Cerebellar nuclear complex (tissue), 1 donor: ENCODE results near the gene POLR2J2.
"Not testable (repeated sequence)": the region's sequence is repeated elsewhere in the genome, so short reads cannot be mapped to it uniquely, and the experiment has no call there.

ENCODE experiments used
- DNase-seq, 2 experiments: peaks; one replicate each; lab custom pipeline; 2025; lab: John Stamatoyannopoulos, UW

The POLR2J2 gene

DNA sequence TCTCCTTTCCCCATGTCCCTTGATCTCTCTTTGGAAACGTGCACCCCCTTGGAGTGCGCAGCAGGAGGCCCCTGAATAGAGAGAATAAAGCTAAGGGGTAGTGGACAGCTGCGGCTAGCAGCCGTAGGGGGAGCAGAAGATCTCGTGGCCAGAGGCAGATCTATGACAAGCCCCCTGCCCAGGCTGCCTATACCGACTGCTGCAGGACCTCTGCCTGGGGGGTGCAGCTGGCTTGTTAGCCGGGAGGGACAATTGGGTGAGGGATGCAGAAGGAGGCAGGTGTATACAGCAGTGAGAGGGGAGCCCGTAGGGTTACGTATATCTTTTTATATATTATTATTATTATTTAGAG is 469 bp upstream of the POLR2J2 start:
- not testable (repeated sequence) for DNase-seq

DNA sequence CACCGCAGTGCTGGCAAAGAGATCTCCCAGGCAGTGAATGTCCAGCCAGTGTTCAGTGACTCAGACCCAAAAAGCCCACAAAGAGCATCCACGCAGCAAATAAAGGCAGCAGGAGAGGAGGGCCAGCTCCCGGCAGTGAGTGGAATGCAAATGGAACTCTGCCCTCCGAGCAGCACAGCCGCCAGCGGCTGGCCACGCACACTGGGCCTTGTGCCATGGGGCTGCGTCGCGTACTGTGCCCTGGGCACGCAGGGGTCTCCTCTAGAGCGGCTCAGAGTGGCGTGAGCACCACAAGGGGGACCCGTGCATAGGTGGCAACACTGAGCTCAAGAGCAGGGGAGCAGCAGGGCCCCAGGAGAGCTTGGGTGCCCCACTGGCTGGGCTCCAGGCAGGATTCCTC is 3.9 kb downstream of the POLR2J2 start:
- DNase-seq = not testable (repeated sequence)

DNA sequence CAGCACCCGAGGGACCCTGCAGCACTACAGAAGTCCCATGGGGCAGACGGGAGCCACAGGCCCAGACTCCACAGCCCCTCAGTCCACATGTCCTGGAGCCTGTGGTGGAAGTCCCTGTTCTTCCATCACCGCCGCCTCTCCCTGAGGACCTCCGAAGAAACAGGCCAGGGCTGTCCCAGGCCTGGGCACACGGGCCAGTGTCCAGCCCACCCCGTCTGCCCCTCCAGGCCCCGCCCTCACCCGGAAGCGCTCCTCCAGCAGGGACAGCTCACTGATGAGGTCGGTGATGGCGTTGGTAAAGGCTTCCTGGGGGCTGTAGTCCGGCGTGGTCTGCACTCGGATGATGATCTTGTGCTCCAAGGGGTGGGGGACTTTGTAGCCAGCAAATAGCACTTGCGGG is 4.6 kb downstream of the POLR2J2 start:
- DNase-seq = not testable (repeated sequence)

DNA sequence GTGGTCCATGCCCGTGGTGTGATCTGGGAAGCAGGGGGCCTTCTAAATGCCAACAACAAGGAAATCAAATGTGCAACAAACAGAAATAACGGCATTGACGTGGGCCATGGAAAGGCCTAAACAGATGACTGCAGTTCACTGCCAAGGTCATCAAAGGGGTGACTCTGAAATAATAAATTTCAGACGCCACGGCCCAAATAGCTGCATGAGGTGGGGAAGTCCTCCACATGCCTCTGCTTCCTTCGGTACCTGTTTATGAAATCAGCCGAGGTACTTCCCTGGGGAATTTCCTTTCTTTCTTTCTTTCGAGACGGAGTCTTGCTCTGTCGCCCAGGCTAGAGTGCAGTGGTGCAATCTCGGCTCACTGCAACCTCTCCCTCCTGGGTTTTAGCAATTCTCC is 6.7 kb downstream of the POLR2J2 start:
- not testable (repeated sequence) for DNase-seq

DNA sequence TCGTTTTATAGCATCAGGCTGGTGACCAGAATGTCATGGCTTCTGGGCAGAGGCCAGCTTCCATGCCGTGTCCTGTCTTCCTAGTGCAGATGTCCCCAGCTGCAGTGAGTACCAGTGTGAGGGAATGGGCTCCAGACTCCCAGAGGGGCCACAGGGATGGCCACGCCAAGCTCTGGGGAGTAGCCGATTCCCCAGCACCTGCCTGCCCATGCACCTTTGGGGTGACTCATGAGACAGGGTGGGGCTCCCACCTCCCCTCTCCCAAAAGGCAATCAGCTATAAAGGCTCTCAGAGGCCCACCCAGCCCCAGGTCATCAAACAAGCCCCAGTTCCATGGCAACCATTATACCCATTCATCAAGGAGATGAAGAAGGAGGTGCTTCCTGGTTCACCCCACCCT is 21.5 kb downstream of the POLR2J2 start, which contains the start of gene SPDYE2B:
Gene SPDYE2B, plus strand, starts transcription at position 396 of the 400 bp plus-strand sequence. CDS start 2,030 bp downstream, outside the sequence.
- not testable (repeated sequence) for DNase-seq

DNA sequence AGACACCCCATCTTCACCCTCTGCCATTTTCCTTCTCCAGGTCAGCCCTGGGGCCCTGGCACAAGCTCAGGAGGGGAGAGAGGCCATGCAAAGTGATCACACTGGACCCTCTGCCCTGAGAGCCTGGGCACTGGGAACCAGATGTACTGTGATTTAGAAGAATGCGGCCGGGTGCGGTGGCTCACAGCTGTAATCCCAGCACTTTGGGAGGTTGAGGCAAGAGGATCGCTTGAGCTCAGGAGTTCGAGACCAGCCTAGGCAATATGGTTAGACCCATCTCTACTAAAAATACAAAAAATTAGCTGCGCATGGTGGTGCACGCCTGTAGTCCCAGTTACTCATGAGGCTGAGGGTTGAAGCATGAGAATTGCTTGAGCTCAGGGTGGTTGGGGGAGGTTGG is 23.6 kb downstream of the POLR2J2 start:
- not testable (repeated sequence) for DNase-seq

DNA sequence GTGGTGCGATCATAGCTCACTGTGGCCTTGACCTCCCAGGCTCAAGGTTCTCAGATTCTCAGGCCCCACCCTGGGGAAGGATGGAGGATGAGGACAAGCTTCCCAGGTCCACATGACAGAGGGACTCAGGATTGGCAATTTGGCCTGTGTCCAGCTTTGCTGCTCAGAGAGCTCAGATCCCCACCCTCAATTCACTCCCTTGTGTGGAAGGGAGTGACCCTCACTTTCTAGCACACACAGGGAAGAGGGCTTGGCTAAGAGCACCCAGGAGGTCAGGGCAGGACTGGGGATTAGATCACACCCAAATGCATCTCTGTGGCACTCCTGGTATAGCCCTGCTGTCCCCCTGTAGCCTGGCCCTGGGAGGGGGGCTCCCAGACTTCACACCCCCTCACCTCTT is 28.1 kb downstream of the POLR2J2 start:
- not testable (repeated sequence) for DNase-seq

DNA sequence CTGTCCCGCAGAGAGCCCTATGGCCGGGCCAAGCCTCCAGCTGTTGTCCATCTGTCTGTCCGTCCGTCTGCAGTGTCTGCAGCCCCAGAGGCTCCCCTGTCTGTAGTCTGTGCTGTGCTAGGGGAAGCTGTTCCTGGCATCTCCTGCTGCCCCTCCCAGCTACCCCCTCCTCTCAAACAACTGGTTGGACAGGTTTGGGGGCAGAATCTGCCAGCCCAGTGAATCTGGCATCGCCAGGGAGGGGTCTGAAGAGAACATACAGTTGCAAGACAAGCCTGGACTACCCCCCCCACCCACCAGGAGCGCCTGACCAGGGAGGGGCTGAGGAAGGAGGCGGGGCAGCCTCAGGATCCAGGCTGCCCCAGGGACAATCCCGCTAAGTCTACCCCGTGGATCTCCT is 28.8 kb downstream of the POLR2J2 start, which contains the start of gene UPK3BL1:
Gene UPK3BL1, minus strand, starts transcription at position 101 of the 400 bp plus-strand sequence. Its CDS starts 50 bp downstream, at position 51.
- DNase-seq = not testable (repeated sequence)

DNA sequence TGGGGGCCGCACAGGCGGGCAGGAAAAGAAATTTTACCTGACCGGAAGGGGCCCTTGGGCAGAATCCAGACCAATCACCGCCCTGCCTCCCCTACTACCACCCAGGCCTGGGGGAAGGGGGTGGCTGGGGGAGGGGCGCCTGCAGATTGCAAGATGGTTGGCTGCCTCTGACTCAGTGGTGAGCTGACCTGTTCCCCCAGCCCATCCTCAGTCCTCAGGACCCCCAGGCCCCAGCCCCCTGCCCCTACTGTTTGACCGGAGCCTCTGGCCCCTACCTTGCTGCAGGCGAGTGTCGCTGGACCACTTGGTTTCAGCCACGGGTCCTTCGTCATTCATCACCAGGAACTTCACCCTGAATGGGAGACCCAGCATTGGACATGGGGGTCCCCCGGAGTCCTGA is 32.6 kb downstream of the POLR2J2 start:
- not testable (repeated sequence) for DNase-seq

DNA sequence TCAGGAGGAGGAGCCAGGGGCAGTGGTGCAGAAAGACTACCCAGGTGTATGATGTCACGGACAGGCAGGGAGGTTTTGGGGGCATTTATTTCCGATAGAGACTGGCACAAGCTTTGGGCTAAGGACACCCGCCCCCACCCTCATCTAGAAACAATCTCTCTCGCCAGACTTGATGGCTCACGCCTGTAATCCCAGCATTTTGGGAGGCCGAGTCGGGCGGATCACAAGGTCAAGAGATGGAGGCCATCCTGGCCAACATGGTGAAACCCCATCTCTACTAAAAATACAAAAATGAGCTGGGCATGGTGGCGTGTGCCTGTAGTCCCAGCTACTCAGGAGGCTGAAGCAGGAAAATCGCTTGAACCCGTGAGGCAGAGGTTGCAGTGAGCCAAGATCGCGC is 34.5 kb downstream of the POLR2J2 start:
- not testable (repeated sequence) for DNase-seq

DNA sequence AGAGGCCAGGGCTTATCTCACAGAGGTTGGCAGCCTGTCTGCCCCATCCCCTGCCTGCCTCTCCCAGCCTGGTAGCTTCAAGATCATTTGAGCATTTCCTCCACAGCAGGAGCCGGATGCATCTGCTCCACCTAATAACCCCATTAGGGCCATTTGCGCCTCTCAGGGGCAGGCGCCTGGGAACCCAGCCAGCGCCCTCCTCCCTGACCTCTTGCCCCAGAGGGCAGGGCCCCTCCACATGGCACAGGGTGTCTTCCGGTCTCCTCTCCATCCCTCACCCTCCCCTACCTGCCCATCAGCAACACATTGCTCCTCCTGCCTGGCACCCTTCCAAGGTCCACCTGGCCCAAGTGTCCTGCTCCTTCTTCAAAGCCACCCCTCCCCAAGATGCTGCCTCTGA is 36.1 kb downstream of the POLR2J2 start:
- not testable (repeated sequence) for DNase-seq

DNA sequence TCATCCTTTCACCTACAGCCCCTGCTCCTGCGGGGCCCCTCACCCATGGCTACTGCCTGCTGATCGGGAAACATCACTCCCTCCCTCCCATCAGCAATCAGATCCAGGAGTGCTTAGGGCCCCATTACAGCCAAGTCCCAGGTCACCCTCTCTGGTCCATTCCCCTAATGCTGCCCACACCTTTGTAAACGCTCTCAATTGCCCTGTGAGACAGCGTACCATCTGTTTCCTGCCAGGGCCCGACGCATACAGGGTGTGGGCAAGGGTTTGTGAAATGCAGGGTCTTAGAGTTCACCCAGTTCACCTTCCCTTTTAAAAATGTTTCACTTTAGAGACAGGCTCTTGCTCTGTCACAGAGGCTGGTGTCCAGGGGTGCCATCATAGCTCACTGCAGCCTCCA is 37.2 kb downstream of the POLR2J2 start:
- not testable (repeated sequence) for DNase-seq

DNA sequence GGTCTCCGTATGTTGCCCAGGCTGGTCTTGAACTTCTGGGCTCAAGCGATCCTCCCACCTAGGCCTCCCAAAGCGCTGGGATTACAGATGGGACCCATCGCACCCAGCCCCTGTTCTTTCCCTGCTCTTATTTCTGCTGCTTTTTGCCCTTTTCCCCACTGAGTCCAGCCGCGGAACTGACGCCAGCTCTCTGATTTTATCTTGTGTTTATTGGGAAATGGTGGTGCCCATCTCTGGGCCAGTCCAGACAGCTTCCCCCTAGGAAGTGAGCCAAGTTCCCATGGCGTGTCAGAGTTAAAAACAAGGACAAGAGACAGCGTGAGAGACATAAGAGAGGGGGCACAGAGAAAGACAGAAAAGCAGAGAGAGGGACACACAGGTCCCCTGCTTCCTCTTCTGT is 40.8 kb downstream of the POLR2J2 start:
- DNase-seq = not testable (repeated sequence)

DNA sequence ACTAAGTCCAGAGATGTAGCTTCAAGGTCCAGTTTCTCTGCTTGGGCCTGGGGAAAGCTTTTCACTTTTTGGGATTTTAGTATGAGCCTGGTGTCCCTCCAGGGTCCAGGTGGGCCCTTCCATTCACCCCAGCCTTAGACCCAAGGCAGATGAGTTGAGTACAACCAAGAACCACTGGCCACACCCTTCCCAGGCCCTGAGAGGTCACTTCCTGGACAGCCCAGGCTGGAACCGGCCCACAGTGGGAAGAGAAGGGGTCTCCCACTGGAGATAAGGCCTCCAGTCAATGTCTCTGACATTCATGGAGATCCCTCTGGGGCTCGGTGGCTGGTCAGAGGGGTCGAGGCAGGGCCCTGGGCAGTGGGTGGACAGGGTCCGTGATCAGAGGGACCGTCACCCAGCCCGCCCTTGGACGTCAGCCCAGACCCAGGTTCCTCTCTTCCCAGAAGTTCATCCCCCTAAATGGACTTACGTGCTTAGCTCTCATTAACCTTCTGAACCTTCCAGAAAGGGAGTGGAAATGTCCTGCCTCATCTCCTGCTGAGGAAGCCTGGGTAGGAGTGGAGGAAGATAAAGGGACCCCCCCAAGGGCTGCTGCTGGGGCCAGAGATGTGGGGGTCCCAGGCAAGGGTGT is 44.1 kb downstream of the POLR2J2 start:
- DNase-seq = not testable (repeated sequence)

DNA sequence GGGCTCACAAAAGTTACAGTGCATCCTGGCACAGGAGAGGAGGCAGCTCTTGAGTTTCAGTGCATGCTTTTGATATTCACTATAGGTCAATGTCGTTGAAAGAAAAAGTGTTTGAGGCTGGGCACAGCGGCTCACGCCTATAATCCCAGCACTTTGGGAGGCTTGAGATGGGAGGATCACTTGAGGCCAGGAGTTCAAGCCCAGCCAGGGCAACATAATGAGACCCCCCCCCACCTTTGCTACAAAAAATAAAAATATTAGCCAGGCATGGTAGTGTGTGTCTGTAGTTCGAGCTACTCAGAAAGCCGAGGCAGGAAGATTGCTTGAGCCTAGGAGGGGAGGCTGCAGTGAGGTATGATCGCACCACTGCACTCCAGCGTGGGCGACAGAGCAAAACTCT is 53.3 kb downstream of the POLR2J2 start:
- DNase-seq = not testable (repeated sequence)

DNA sequence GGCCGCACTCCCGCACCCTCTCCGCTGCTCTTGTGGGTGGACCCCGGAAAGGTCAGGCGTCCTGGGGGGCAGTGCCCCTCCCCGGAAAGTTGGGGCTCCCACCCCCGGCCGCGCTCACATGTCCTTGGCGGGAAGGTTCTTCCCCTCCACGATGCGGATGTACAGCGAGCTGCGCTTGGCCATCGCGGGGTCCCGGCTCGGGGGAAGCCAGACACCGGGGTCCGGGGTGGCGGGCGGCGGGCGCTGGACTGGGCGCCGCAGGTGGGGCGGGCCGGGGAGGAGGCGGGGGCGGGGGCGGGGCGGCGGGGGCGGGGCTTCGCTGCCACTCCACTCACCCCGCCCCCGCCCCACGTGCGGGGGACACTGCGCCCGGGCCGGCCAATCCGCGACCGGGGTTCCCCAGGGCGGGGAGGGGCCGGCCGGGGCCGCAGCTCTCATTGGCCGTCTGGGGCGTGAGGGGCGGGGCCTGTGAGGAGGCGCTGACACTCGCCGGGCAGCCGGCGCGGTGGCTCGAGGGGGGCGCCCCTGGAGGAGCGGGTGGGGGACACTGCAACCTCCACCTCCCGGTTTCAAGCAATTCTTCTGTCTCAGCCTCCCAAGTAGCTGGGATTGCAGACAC is 54.8 kb downstream of the POLR2J2 start, which contains the start of gene RASA4:
Gene RASA4, minus strand, starts transcription at position 250 of the 619 bp plus-strand sequence. Its CDS starts 67 bp downstream, at position 183.
- not testable (repeated sequence) for DNase-seq
